GM23338 (cell line): ENCODE data around the gene TCTN3. TPM values are rescaled to one million over a fixed set of nuclear protein-coding genes. Genes with fewer than 3 reads are reported as not detected.
A peak's percentile ranks its signal among the peaks of the same experiment; 100 is the strongest.

ENCODE experiments used
- ATAC-seq: fragments of 200-7000 bp; cut with Tn5 transposase; 3 replicates; pipeline ENCODE4 v1.9.1; 2020
- DNase-seq: peaks from one replicate; pipeline ENCODE4 v3.0.0-alpha.2; 2015; ENCODE audit warnings: low spot score
- H2AFZ ChIP-seq: fragments of 200-600 bp; sonication (generic); 2 replicates; pipeline ENCODE4 v1.8.0; 2016; ENCODE audit warnings: antibody characterized with exemption, mild to moderate bottlenecking, moderate library complexity
- H3F3A ChIP-seq: fragments of 200-600 bp; sonication (generic); replicated peaks from 2 replicates; pipeline ENCODE4 v1.8.0; 2017; ENCODE audit warnings: antibody characterized with exemption, mixed run types, low read depth
- H3K27ac ChIP-seq: fragments of 200-600 bp; sonication (generic); 2 replicates; pipeline ENCODE4 v1.6.1; 2016; ENCODE audit warnings: low read depth
- H3K27me3 ChIP-seq: fragments of 200-600 bp; sonication (generic); 2 replicates; pipeline ENCODE4 v1.8.0; 2016; ENCODE audit warnings: mild to moderate bottlenecking, mixed run types, moderate library complexity; ENCODE audit not compliant: insufficient read depth
- H3K36me3 ChIP-seq: fragments of 200-600 bp; sonication (generic); 2 replicates; pipeline ENCODE4 v1.8.0; 2016; ENCODE audit warnings: mild to moderate bottlenecking; ENCODE audit not compliant: insufficient read depth
- H3K4me1 ChIP-seq: fragments of 200-600 bp; sonication (generic); 2 replicates; pipeline ENCODE4 v1.8.0; 2016; ENCODE audit warnings: mild to moderate bottlenecking, moderate library complexity; ENCODE audit not compliant: insufficient read depth
- H3K4me2 ChIP-seq: fragments of 200-600 bp; sonication (generic); 2 replicates; pipeline ENCODE4 v1.7.1; 2017; ENCODE audit warnings: mixed run types
- H3K4me3 ChIP-seq: fragments of 200-600 bp; sonication (generic); 2 replicates; pipeline ENCODE4 v1.6.1; 2016; ENCODE audit warnings: mixed run types
- H3K79me2 ChIP-seq: fragments of 200-600 bp; sonication (generic); replicated peaks from 2 replicates; pipeline ENCODE4 v1.8.0; 2017; ENCODE audit warnings: mild to moderate bottlenecking; ENCODE audit not compliant: insufficient read depth
- H3K9me2 ChIP-seq: fragments of 200-600 bp; sonication (generic); 2 replicates; pipeline ENCODE4 v1.8.0; 2017; ENCODE audit not compliant: insufficient read depth
- H4K20me1 ChIP-seq: fragments of 200-600 bp; sonication (generic); replicated peaks from 2 replicates; pipeline ENCODE4 v1.8.0; 2017; ENCODE audit warnings: mild to moderate bottlenecking; ENCODE audit not compliant: insufficient read depth
- H3K27ac Mint-ChIP-seq: 2 replicates; pipeline ENCODE4 v1.8.0; 2020; ENCODE audit warnings: inconsistent platforms, mild to moderate bottlenecking, moderate library complexity, mixed read lengths
- H3K27me3 Mint-ChIP-seq: 3 replicates; pipeline ENCODE4 v1.8.0; 2022; ENCODE audit warnings: low read depth, mild to moderate bottlenecking, moderate library complexity, mixed read lengths, inconsistent platforms; ENCODE audit not compliant: insufficient read depth, poor library complexity
- H3K36me3 Mint-ChIP-seq: 3 replicates; pipeline ENCODE4 v1.8.0; 2021; ENCODE audit warnings: low read depth, mild to moderate bottlenecking, inconsistent platforms, moderate library complexity, mixed read lengths
- H3K4me1 Mint-ChIP-seq: 3 replicates; pipeline ENCODE4 v1.8.0; 2020; ENCODE audit warnings: mild to moderate bottlenecking, inconsistent platforms, mixed read lengths
- H3K4me3 Mint-ChIP-seq: 3 replicates; pipeline ENCODE4 v1.8.0; 2021; ENCODE audit warnings: moderate library complexity, mild to moderate bottlenecking, inconsistent platforms, mixed read lengths
- H3K9me3 Mint-ChIP-seq: 3 replicates; pipeline ENCODE4 v1.8.0; 2020; ENCODE audit warnings: moderate library complexity, mild to moderate bottlenecking, inconsistent platforms, mixed read lengths
- CREB1 ChIP-seq: fragments of 250-450 bp; sonication (Bioruptor Pico); IDR thresholded peaks from 2 replicates; pipeline ENCODE4 v1.5.0; 2020; ENCODE audit warnings: low read depth, mild to moderate bottlenecking, moderate library complexity
- CTCF ChIP-seq, 2 experiments: fragments of 200-600 bp in 1 of 2; sonication (generic) in 1 of 2; conservative IDR thresholded peaks; 2 replicates each; pipeline versions ENCODE4 v1.5.1 to v1.6.1; 2016 to 2017; ENCODE audit warnings: antibody characterized with exemption in 2 of 2, low read depth in 2 of 2, mild to moderate bottlenecking in 2 of 2, moderate library complexity in 1 of 2
- ETS1 ChIP-seq: IDR thresholded peaks from 2 replicates; pipeline ENCODE4 v1.6.1; 2016; ENCODE audit warnings: antibody characterized with exemption
- EZH2 ChIP-seq: fragments of 200-600 bp; sonication (generic); IDR thresholded peaks from one replicate; pipeline ENCODE4 v1.8.0; 2017; ENCODE audit warnings: antibody characterized with exemption, mild to moderate bottlenecking, low read depth; ENCODE audit not compliant: unreplicated experiment
- EZH2phosphoT487 ChIP-seq: fragments of 200-600 bp; sonication (generic); IDR thresholded peaks from one replicate; pipeline ENCODE4 v1.8.1; 2018; ENCODE audit warnings: antibody characterized with exemption; ENCODE audit not compliant: unreplicated experiment
- REST ChIP-seq: IDR thresholded peaks from one replicate; pipeline ENCODE4 v1.6.1; 2018; ENCODE audit warnings: antibody characterized with exemption; ENCODE audit not compliant: unreplicated experiment
- STAT1 ChIP-seq: IDR thresholded peaks from one replicate; pipeline ENCODE4 v1.6.1; 2016; ENCODE audit warnings: antibody characterized with exemption; ENCODE audit not compliant: unreplicated experiment
- ZNF462 ChIP-seq: fragments of 250-450 bp; sonication (Bioruptor Pico); IDR thresholded peaks from 2 replicates; pipeline ENCODE4 v1.5.0; 2020; ENCODE audit warnings: mild to moderate bottlenecking, moderate library complexity
- polyA plus RNA-seq: library from polyadenylated mRNA; unstranded; fragments of >200 nt; fragmentation: Nextera tagmentation; extraction: Ambion mirVana; gene quantifications from 2 replicates; pipeline ENCODE4 v1.2.1, GENCODE V29; 2016
- total RNA-seq: library from RNA; depleted of rRNA; stranded (reverse); fragments of >200 nt; shearing (Covaris generic); gene quantifications from 2 replicates; pipeline ENCODE4 v1.2.3, GENCODE V29; 2014

TCTN3 gene
- total and polyA plus RNA-seq, 2 experiments from 2014 or later: 29.7 to 32.4 TPM

GRCh38 chr10:95693071-95693667, 558 bp downstream of the TCTN3 start:
- peak; percentile 4 for DNase-seq
- H3F3A ChIP-seq: no peaks in the 10 kb centered on the region
- peaks cover 17% of the 10 kb centered on the region; the same call in 2 of the 3 replicates for H3K4me1 Mint-ChIP-seq
- peaks cover 8% of the 10 kb centered on the region; the same call in 1 of the 2 replicates for H3K4me1 ChIP-seq
- H3K36me3 ChIP-seq: peaks cover 15% of the 10 kb centered on the region
- peak overlapping the region; percentile 97 for H3K4me3 Mint-ChIP-seq
- H3K9me2 ChIP-seq: peaks cover 3% of the 10 kb centered on the region; the same call in 1 of the 2 replicates
- H3K79me2 ChIP-seq: peaks cover 32% of the 10 kb centered on the region
- H3K4me3 ChIP-seq: peak overlapping the region; percentile 82
- peaks cover 9% of the 10 kb centered on the region for H3K9me3 Mint-ChIP-seq
- H3K27me3 ChIP-seq: no peaks in the 10 kb centered on the region
- no peak for TF ChIP-seq CREB1
- TF ChIP-seq EZH2phosphoT487: no peak
- H3K27me3 Mint-ChIP-seq: peaks cover 5% of the 10 kb centered on the region
- H2AFZ ChIP-seq: peak overlapping the region; percentile 81; the same call in 1 of the 2 replicates
- 0 out of 2 replicates have a peak, but pooled peaks cover 4% of the 10 kb centered on the region for H4K20me1 ChIP-seq
- peak overlapping the region; percentile 99 for H3K27ac Mint-ChIP-seq
- peaks cover 30% of the 10 kb centered on the region for H3K36me3 Mint-ChIP-seq
- peak overlapping the region; percentile 96 for H3K4me2 ChIP-seq
- H3K27ac ChIP-seq: peak overlapping the region; percentile 67; the same call in 1 of the 2 replicates
- ATAC-seq: no peak; the same call in 2 of the 3 replicates

GRCh38 chr10:95691281-95691680, 2.4 kb downstream of the TCTN3 start:
- no peak overlapping the region for H3K4me2 ChIP-seq
- peaks cover 30% of the 10 kb centered on the region for H3K36me3 ChIP-seq
- H3K79me2 ChIP-seq: peaks cover 32% of the 10 kb centered on the region
- no peaks in the 10 kb centered on the region for H3F3A ChIP-seq
- H3K36me3 Mint-ChIP-seq: peaks cover 39% of the 10 kb centered on the region
- H4K20me1 ChIP-seq: 0 out of 2 replicates have a peak, but pooled peaks cover 4% of the 10 kb centered on the region
- no peak overlapping the region for H2AFZ ChIP-seq
- no peak overlapping the region for H3K27ac ChIP-seq
- H3K4me3 Mint-ChIP-seq: no peak overlapping the region
- H3K9me3 Mint-ChIP-seq: no peaks in the 10 kb centered on the region; the same call in 2 of the 3 replicates
- peaks cover 17% of the 10 kb centered on the region; the same call in 2 of the 3 replicates for H3K4me1 Mint-ChIP-seq
- no peaks in the 10 kb centered on the region for H3K27me3 ChIP-seq
- DNase-seq: no peak
- H3K27me3 Mint-ChIP-seq: peaks cover 5% of the 10 kb centered on the region
- peaks cover 8% of the 10 kb centered on the region; the same call in 1 of the 2 replicates for H3K4me1 ChIP-seq
- H3K4me3 ChIP-seq: no peak overlapping the region
- H3K9me2 ChIP-seq: no peaks in the 10 kb centered on the region
- no peak for ATAC-seq
- no peak overlapping the region for H3K27ac Mint-ChIP-seq
- no peak for TF ChIP-seq STAT1
- no peak for TF ChIP-seq ZNF462 (CRISPR knock-in tag)
- TF ChIP-seq REST: no peak
- no peak for TF ChIP-seq EZH2
- no peak for TF ChIP-seq ETS1
- TF ChIP-seq CTCF (conservative IDR thresholded peaks at IDR 0.05; ENCODE audit: low read depth in 2 of 2): no peak
